MM.1S (cell line): ENCODE results near the gene ALPK3.

ENCODE experiments used
- CTCF ChIP-seq: fragments of 300-600 bp; sonication (generic); IDR thresholded peaks from 2 replicates; pipeline ENCODE4 v1.5.1; 2016; ENCODE audit warnings: antibody characterized with exemption, low read length, mixed read lengths
- EZH2 ChIP-seq: fragments of 300-600 bp; sonication (generic); optimal IDR thresholded peaks from 2 replicates; pipeline ENCODE3; 2017; ENCODE audit warnings: low read depth, mild to moderate bottlenecking, antibody characterized with exemption, low read length, mixed read lengths

- TF ChIP-seq EZH2 (no peak), CTCF (no peak)
Observed at GRCh38 chr15:84788500-84788899, 28.7 kb upstream of the ALPK3 start.
